IMR-90 (cell line): ENCODE results near the gene G3BP2. TPM values are rescaled to one million over a fixed set of nuclear protein-coding genes. Genes with fewer than 3 reads are reported as not detected.

Source experiments
- ATAC-seq: fragments of 200-7000 bp; cut with Tn5 transposase; 2 replicates; pipeline ENCODE4 v1.9.1; 2020; ENCODE audit warnings: low read depth, mild to moderate bottlenecking, moderate library complexity
- BruUV-seq: library from RNA; stranded (reverse); fragments of 400-500 nt; replicated peaks from 2 replicates; lab custom pipeline; 2021; lab: Mats Ljungman, UMichigan
- CTCF ChIA-PET: fragments of 300-600 bp; formaldehyde crosslinking; extraction: SDS; loops from one replicate; lab custom pipeline; 2021; ENCODE audit warnings: antibody characterized with exemption; lab: Yijun Ruan, JAX
- POLR2A ChIA-PET: fragments of 300-600 bp; sonication (Branson Sonifier 250); formaldehyde crosslinking; loops from one replicate; lab custom pipeline; 2022; ENCODE audit warnings: antibody characterized with exemption; ENCODE audit not compliant: unreplicated experiment; lab: Charles Lee
- DNase-seq: peaks from one replicate; pipeline ENCODE4 v3.0.0; 2013
- H2AFZ ChIP-seq: replicated peaks from 2 replicates; pipeline ENCODE3; 2013; ENCODE audit warnings: low read length, mild to moderate bottlenecking; ENCODE audit not compliant: poor library complexity
- H2AK5ac ChIP-seq: 2 replicates; pipeline ENCODE4 v1.6.1; 2013; ENCODE audit warnings: low read depth, low read length, inconsistent platforms
- H2AK9ac ChIP-seq: replicated peaks from 2 replicates; pipeline ENCODE3; 2013; ENCODE audit warnings: mild to moderate bottlenecking, low read depth, low read length, moderate library complexity; ENCODE audit not compliant: poor library complexity
- H2BK120ac ChIP-seq: 2 replicates; pipeline ENCODE4 v1.6.1; 2013; ENCODE audit warnings: low read depth, low read length, inconsistent platforms
- H2BK15ac ChIP-seq: 3 replicates; pipeline ENCODE4 v1.6.1; 2013; ENCODE audit warnings: low read depth, low read length, inconsistent platforms
- H2BK20ac ChIP-seq: 2 replicates; pipeline ENCODE4 v1.6.1; 2013; ENCODE audit warnings: low read depth, mild to moderate bottlenecking, inconsistent platforms, low read length, moderate library complexity
- H2BK5ac ChIP-seq: 2 replicates; pipeline ENCODE4 v1.6.1; 2013; ENCODE audit warnings: mild to moderate bottlenecking, low read depth, low read length, inconsistent platforms; ENCODE audit not compliant: poor library complexity, severe bottlenecking
- H3K14ac ChIP-seq: replicated peaks from 2 replicates; pipeline ENCODE4 v1.6.1; 2013; ENCODE audit warnings: low read depth, low read length, inconsistent platforms
- H3K18ac ChIP-seq: 2 replicates; pipeline ENCODE4 v1.6.1; 2013; ENCODE audit warnings: low read depth, low read length, control low read depth
- H3K23ac ChIP-seq: 2 replicates; pipeline ENCODE4 v1.6.1; 2013; ENCODE audit warnings: low read depth, low read length, inconsistent platforms
- H3K27ac ChIP-seq: 2 replicates; pipeline ENCODE4 v1.5.1; 2013; ENCODE audit warnings: mild to moderate bottlenecking, control low read depth, low read length; ENCODE audit not compliant: insufficient read depth
- H3K27me3 ChIP-seq: 2 replicates; pipeline ENCODE4 v1.6.1; 2013; ENCODE audit warnings: low read length; ENCODE audit not compliant: control insufficient read depth, insufficient read depth
- H3K36me3 ChIP-seq: 2 replicates; pipeline ENCODE4 v1.6.1; 2013; ENCODE audit warnings: low read length, mixed read lengths; ENCODE audit not compliant: control insufficient read depth, insufficient read depth
- H3K4ac ChIP-seq: 2 replicates; pipeline ENCODE4 v1.6.1; 2013; ENCODE audit warnings: low read depth, low read length, inconsistent platforms
- H3K4me1 ChIP-seq: 2 replicates; pipeline ENCODE4 v1.6.1; 2013; ENCODE audit warnings: low read length, mixed read lengths; ENCODE audit not compliant: control insufficient read depth, insufficient read depth
- H3K4me2 ChIP-seq: 2 replicates; pipeline ENCODE4 v1.6.1; 2013; ENCODE audit warnings: low read depth, mild to moderate bottlenecking, control low read depth, low read length, moderate library complexity
- H3K4me3 ChIP-seq: 2 replicates; pipeline ENCODE4 v1.5.1; 2013; ENCODE audit warnings: low read depth, mild to moderate bottlenecking, control low read depth, low read length, moderate library complexity; ENCODE audit not compliant: insufficient read depth
- H3K56ac ChIP-seq: 2 replicates; pipeline ENCODE4 v1.6.1; 2013; ENCODE audit warnings: low read length, inconsistent platforms; ENCODE audit not compliant: insufficient read depth; ENCODE audit errors: extremely low read depth
- H3K79me1 ChIP-seq, 2 experiments: 2 replicates each; pipeline ENCODE4 v1.6.1; 2013; ENCODE audit warnings: low read length in 2 of 2, inconsistent platforms in 1 of 2, low read depth in 1 of 2
- H3K9ac ChIP-seq: 2 replicates; pipeline ENCODE4 v1.6.1; 2013; ENCODE audit warnings: low read depth, low read length, control low read depth
- H3K9me1 ChIP-seq: 2 replicates; pipeline ENCODE4 v1.6.1; 2013; ENCODE audit warnings: low read length, inconsistent platforms; ENCODE audit not compliant: insufficient read depth
- H3K9me3 ChIP-seq: 2 replicates; pipeline ENCODE4 v1.6.1; 2013; ENCODE audit warnings: low read length; ENCODE audit not compliant: control insufficient read depth, insufficient read depth
- H4K20me1 ChIP-seq: 2 replicates; pipeline ENCODE4 v1.6.1; 2013; ENCODE audit warnings: low read length, inconsistent platforms; ENCODE audit not compliant: insufficient read depth
- H4K5ac ChIP-seq: 2 replicates; pipeline ENCODE4 v1.6.1; 2013; ENCODE audit warnings: mild to moderate bottlenecking, low read depth, low read length, control low read depth
- H4K8ac ChIP-seq, 2 experiments: 2 replicates each; pipeline ENCODE4 v1.6.1; 2013; ENCODE audit warnings: low read depth in 2 of 2, low read length in 2 of 2, control low read depth in 1 of 2, inconsistent platforms in 1 of 2
- H4K91ac ChIP-seq: 2 replicates; pipeline ENCODE4 v1.6.1; 2013; ENCODE audit warnings: low read depth, low read length, inconsistent platforms; ENCODE audit not compliant: insufficient read depth
- FOS ChIP-seq: fragments of 150-350 bp; IDR thresholded peaks from 2 replicates; pipeline ENCODE4 v1.6.1; 2016; ENCODE audit warnings: low read depth, low read length
- MAFK ChIP-seq: IDR thresholded peaks from 2 replicates; pipeline ENCODE4 v1.6.1; 2012; ENCODE audit warnings: low read depth, low read length, improper control_type of control experiment
- NFE2L2 ChIP-seq: fragments of 150-350 bp; IDR thresholded peaks from 2 replicates; pipeline ENCODE4 v1.6.1; 2016; ENCODE audit warnings: low read depth, mild to moderate bottlenecking, low read length
- RCOR1 ChIP-seq: IDR thresholded peaks from 2 replicates; pipeline ENCODE4 v1.6.1; 2012; ENCODE audit warnings: mild to moderate bottlenecking, low read length, improper control_type of control experiment; ENCODE audit not compliant: insufficient replicate concordance
- WGBS, 2 experiments: methylation state at CpG; one replicate each; pipeline versions ENCODE4 v1.1.5 to v1.1.7; 2013; ENCODE audit warnings: missing lambda C conversion rate in 2 of 2; ENCODE audit not compliant: insufficient read length in 1 of 2; ENCODE audit errors: extremely low coverage in 2 of 2; 5-methylcytosine and 5-hydroxymethylcytosine counted together
- dilution Hi-C: fragments of 300-500 bp; cut with HindIII; formaldehyde crosslinking; loops from one replicate; pipeline ENCODE4 v1.14.3; 2018; ENCODE audit warnings: low sequenced_read_pairs; ENCODE audit not compliant: unreplicated experiment
- in situ Hi-C: fragments of 300-500 bp; cut with MboI; formaldehyde crosslinking; loops from 3 replicates; pipeline ENCODE4 v1.14.3; 2019; ENCODE audit warnings: low sequenced_read_pairs, inconsistent platforms, mixed read lengths
- intact Hi-C: fragments of 100-400 bp; cut with micrococcal nuclease; formaldehyde crosslinking; loops from 2 replicates; pipeline ENCODE4 v1.10.0; 2022
- polyA plus RNA-seq, 3 experiments: library from polyadenylated mRNA; depleted of rRNA; stranded (reverse); fragments of >200 nt; gene quantifications; 2 replicates each; pipeline ENCODE4 v1.2.3, GENCODE V29; 2012; ENCODE audit warnings: low replicate concordance in 1 of 3
- total RNA-seq: library from RNA; depleted of rRNA; stranded (reverse); fragments of >200 nt; gene quantifications from 2 replicates; pipeline ENCODE4 v1.2.3, GENCODE V29; 2012

G3BP2 gene
- total and polyA plus RNA-seq, 2 of the 4 experiments (the other 2 are of a cell fraction) = 80.5 to 183 TPM

DNA sequence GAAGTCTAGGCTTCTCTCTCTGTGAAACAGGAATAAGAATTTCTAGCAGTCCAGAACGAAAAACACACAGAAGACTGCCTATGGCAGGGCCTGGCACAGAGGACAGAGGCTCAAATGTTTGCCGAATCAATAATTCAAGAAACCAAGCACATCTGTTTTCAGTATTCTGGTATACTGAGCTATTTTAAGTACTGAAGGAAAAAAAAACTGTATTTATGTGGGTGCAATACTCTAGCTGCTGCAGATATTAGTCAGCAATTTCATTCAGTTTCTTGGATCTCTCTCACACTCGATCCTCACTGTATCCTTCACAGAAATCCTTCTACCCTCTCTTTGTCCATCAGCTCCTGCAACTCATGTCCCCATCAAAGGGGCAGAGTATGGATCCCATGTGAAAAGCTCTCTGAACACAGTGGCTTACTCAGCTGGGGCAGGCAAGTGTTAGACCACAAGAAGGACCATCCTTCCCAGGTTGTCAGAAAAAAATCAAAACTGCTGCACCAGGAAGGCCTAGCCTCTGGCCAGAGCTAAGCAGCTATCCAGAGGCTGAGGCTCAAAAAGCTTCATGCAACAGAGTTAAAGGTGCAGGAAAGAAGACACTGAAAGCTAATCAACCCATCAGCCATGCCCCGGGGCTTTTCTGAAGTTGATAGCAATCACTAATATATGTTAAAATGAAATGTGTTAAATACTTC is 42.0 kb upstream of the G3BP2 start:
- H2BK20ac ChIP-seq = peak overlapping the region; percentile 91; the same call in 1 of the 2 replicates
- in situ Hi-C loops = no loop called here
- H4K20me1 ChIP-seq = no peaks in the 10 kb centered on the region
- H3K4me3 ChIP-seq = no peak overlapping the region
- DNase-seq (peak; percentile 69), ATAC-seq (peak; percentile 90)
- H3K27ac ChIP-seq = peak overlapping the region; percentile 61; the same call in 1 of the 2 replicates
- H3K14ac ChIP-seq = peak overlapping the region; percentile 93
- H4K8ac ChIP-seq = peak overlapping the region in 1 of 2 experiments; percentile 83; a peak in 2 of 4 replicates
- H3K9ac ChIP-seq = peak overlapping the region; percentile 14; the same call in 1 of the 2 replicates
- peaks cover 13% of the 10 kb centered on the region for H3K4me1 ChIP-seq
- H3K36me3 ChIP-seq = no peaks in the 10 kb centered on the region
- peak overlapping the region; percentile 89 for H3K4ac ChIP-seq
- H2BK120ac ChIP-seq = peak overlapping the region; percentile 85; the same call in 1 of the 2 replicates
- peaks cover 6 to 33% of the 10 kb centered on the region in 2 experiments; a peak in 2 of 4 replicates for H3K79me1 ChIP-seq
- 0 out of 2 replicates have a peak, but pooled peaks cover 3% of the 10 kb centered on the region for H3K9me1 ChIP-seq
- peak overlapping the region; percentile 84 for H3K4me2 ChIP-seq
- peak overlapping the region; percentile 76 for H2BK5ac ChIP-seq
- POLR2A ChIA-PET = no interaction called here
- H3K18ac ChIP-seq = peak overlapping the region; percentile 26; the same call in 1 of the 2 replicates
- H2BK15ac ChIP-seq = 0 out of 3 replicates have a peak overlapping the region, but pooled peaks have one; percentile 50
- no peaks in the 10 kb centered on the region for H3K27me3 ChIP-seq
- no CpG with 5 or more reads among the region's 4 CpGs for WGBS, 2 experiments
- H3K23ac ChIP-seq = peak overlapping the region; percentile 92
- peak overlapping the region; percentile 77 for H2AFZ ChIP-seq
- no peaks in the 10 kb centered on the region for H3K9me3 ChIP-seq
- no TSS peak for BruUV-seq
- H2AK5ac ChIP-seq = peak overlapping the region; percentile 69; the same call in 1 of the 2 replicates
- dilution Hi-C loops = no loop called here
- CTCF ChIA-PET = interaction anchor here (1.9 kb wide), 1 partner anchor 9 kb away, joined by 5 read pairs; the partner anchor contains the start of gene USO1
- H4K91ac ChIP-seq = peak overlapping the region; percentile 65; the same call in 1 of the 2 replicates
- H3K56ac ChIP-seq = no peak overlapping the region
- TF ChIP-seq RCOR1 (no peak), MAFK (peak; percentile 68), FOS (no peak), NFE2L2 (peak; percentile 26; the same call in 1 of the 2 replicates)
- H2AK9ac ChIP-seq = no peak overlapping the region
- peak overlapping the region; percentile 11; the same call in 1 of the 2 replicates for H4K5ac ChIP-seq
- intact Hi-C loops = no loop called here
